Measurements from ENCODE around the gene THADA. TPM values are rescaled to one million over a fixed set of nuclear protein-coding genes. Genes with fewer than 3 reads are reported as not detected.

The THADA gene
- polyA plus RNA-seq, 3 donors: 7.3 to 11.2 (median 9.7) TPM

DNA sequence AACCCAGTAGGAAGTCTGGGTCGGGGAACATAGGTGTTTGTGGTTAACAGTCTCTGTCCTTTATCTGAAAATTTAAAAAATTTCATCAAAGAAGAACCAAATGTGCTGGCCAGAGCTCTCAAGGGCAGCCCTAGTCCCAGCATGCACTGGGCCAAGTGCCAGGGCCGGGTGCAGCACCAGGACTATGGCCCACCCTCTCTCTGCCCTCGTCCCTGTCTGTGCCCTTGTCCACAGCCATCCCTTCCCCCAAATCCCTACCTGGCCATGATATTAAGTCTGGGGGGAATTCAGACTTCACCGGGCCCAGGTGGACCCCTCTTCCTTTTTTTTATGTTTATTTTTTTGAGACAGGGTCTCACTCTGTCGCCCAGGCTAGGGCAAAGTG, 355.1 kb downstream of the THADA start:
- H3K79me2 ChIP-seq (ENCODE audit: insufficient read depth, low read length): peaks cover under 1% of the 10 kb centered on the region
- WGBS (ENCODE audit: insufficient coverage): 49% methylated on average over 2 of the region's 5 CpGs
- H3K27me3 ChIP-seq (ENCODE audit: control insufficient read depth in 2 of 2, insufficient read depth in 2 of 2, low read length in 2 of 2): no peaks in the 10 kb centered on the region
- H3K27ac ChIP-seq (ENCODE audit: low read depth in 1 of 2, low read length in 2 of 2): peak overlapping the region; percentile 95 to 96
- H3K36me3 Mint-ChIP-seq: peaks cover 13 to 23% of the 10 kb centered on the region in 2 donors
- H3K4me1 ChIP-seq (ENCODE audit: control insufficient read depth in 1 of 2, insufficient read depth in 2 of 2, low read length in 2 of 2): peaks cover 66 to 68% of the 10 kb centered on the region in 2 donors
- peak overlapping the region in 1 of 3 experiments; percentile 43 for H3K4me3 ChIP-seq (replicated peaks in 1 of 3; ENCODE audit: low read depth in 2 of 3, low read length in 3 of 3)
- H3K27me3 Mint-ChIP-seq (ENCODE audit: low read depth in 3 of 3): peaks cover 0 to 2% (median 1%) of the 10 kb centered on the region in 3 donors
- peak overlapping the region; percentile 98 to 100 (median 100) for H3K27ac Mint-ChIP-seq
- peaks cover 0 to 1% (median 0%) of the 10 kb centered on the region in 7 donors for H3K9me3 Mint-ChIP-seq
- H3K9me3 ChIP-seq (replicated peaks in 1 of 2; ENCODE audit: control insufficient read depth in 1 of 2, insufficient read depth in 1 of 2, low read length in 2 of 2): no peaks in the 10 kb centered on the region
- peak overlapping the region; percentile 65 for H3K9ac ChIP-seq (ENCODE audit: insufficient read depth, low read length, poor library complexity, severe bottlenecking)
- peak overlapping the region; percentile 49 for H3K4me2 ChIP-seq (replicated peaks; ENCODE audit: extremely low read depth, low read length, poor library complexity, severe bottlenecking)
- DNase-seq: no peak
- no peaks in the 10 kb centered on the region for H4K20me1 ChIP-seq (ENCODE audit: insufficient read depth, low read length)
- TF ChIP-seq, protein P1, sequence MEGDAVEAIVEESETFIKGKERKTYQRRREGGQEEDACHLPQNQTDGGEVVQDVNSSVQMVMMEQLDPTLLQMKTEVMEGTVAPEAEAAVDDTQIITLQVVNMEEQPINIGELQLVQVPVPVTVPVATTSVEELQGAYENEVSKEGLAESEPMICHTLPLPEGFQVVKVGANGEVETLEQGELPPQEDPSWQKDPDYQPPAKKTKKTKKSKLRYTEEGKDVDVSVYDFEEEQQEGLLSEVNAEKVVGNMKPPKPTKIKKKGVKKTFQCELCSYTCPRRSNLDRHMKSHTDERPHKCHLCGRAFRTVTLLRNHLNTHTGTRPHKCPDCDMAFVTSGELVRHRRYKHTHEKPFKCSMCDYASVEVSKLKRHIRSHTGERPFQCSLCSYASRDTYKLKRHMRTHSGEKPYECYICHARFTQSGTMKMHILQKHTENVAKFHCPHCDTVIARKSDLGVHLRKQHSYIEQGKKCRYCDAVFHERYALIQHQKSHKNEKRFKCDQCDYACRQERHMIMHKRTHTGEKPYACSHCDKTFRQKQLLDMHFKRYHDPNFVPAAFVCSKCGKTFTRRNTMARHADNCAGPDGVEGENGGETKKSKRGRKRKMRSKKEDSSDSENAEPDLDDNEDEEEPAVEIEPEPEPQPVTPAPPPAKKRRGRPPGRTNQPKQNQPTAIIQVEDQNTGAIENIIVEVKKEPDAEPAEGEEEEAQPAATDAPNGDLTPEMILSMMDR (IDR thresholded peaks at IDR 0.05): no peak
- peaks cover 71% of the 10 kb centered on the region for H3K4me1 Mint-ChIP-seq
- peak overlapping the region; percentile 82 for H2AFZ ChIP-seq (ENCODE audit: insufficient read depth, low read depth, low read length, poor library complexity, severe bottlenecking)
- peak overlapping the region in 1 of 2 donors; percentile 72 for H3K4me3 Mint-ChIP-seq
- intact Hi-C loops (cut with micrococcal nuclease): loop anchor here (5.0 to 10.0 kb wide), 2 partner anchors 52 to 54 kb away; no protein-coding TSS in a partner anchor
- H3K36me3 ChIP-seq (replicated peaks in 1 of 2; ENCODE audit: control insufficient read depth in 1 of 2, insufficient read depth in 2 of 2, low read length in 2 of 2): no peaks in the 10 kb centered on the region

DNA sequence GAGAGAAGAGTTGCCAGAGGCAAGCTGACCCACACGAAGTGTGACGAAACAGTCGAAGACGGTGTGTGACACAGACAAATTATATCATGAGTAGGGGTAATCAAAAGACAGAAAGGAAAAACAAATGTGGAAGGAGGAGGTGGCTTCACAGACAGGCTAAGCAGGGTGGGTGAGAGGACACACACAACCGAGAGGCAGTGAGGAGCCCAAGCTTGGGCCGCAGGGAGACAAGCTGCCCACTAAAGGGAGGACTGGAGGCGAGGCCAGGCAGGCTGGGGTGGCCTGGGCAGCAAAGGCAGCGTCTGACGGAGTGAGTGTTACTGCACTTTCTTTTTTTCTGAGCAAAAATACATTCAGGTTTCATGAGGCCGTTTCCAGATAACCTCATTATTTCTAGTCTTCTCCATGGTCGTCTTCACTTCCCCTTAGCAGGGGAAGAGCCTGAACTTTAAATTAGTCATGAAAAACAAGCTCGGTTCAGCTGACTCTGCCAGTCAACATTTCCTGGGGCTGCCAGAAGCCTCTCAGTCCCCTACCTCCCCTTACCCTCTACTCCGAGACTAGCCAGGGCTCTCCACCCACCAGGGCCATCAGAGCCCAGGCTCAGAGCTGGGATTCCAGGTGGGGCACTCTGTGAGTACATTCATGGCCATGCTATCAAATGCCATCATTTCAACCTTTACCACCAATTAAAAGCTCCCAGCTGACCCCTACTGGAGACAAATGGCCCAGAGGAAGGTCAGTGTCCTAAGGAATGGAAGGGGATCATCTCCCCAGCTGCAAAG, 355.7 kb downstream of the THADA start:
- Histone ChIP-seq H3K4me3 (replicated peaks in 1 of 3; ENCODE audit: low read depth in 2 of 3, low read length in 3 of 3) (peak overlapping the region in 1 of 3 experiments; percentile 43), H3K27me3 (ENCODE audit: control insufficient read depth in 2 of 2, insufficient read depth in 2 of 2, low read length in 2 of 2) (no peaks in the 10 kb centered on the region), H3K27ac (ENCODE audit: low read depth in 1 of 2, low read length in 2 of 2) (peak overlapping the region; percentile 95 to 96), H3K79me2 (ENCODE audit: insufficient read depth, low read length) (peaks cover 6% of the 10 kb centered on the region), H3K9me3 (replicated peaks in 1 of 2; ENCODE audit: control insufficient read depth in 1 of 2, insufficient read depth in 1 of 2, low read length in 2 of 2) (no peaks in the 10 kb centered on the region), H3K4me2 (replicated peaks; ENCODE audit: extremely low read depth, low read length, poor library complexity, severe bottlenecking) (peak overlapping the region; percentile 49), H3K9ac (ENCODE audit: insufficient read depth, low read length, poor library complexity, severe bottlenecking) (peak overlapping the region; percentile 65), H2AFZ (ENCODE audit: insufficient read depth, low read depth, low read length, poor library complexity, severe bottlenecking) (peak overlapping the region; percentile 82), H3K4me1 (ENCODE audit: control insufficient read depth in 1 of 2, insufficient read depth in 2 of 2, low read length in 2 of 2) (peaks cover 67 to 70% of the 10 kb centered on the region in 2 donors), H3K36me3 (replicated peaks in 1 of 2; ENCODE audit: control insufficient read depth in 1 of 2, insufficient read depth in 2 of 2, low read length in 2 of 2) (no peaks in the 10 kb centered on the region), H4K20me1 (ENCODE audit: insufficient read depth, low read length) (no peaks in the 10 kb centered on the region)
- TF ChIP-seq, protein P1 (IDR thresholded peaks at IDR 0.05): peak; percentile 24
- intact Hi-C loops (cut with micrococcal nuclease): loop anchor here (5.0 to 10.0 kb wide), 2 partner anchors 52 to 55 kb away; no protein-coding TSS in a partner anchor
- peak; percentile 77 to 87 (median 79) for DNase-seq
- H3K9me3 Mint-ChIP-seq: peaks cover 0 to 1% (median 0%) of the 10 kb centered on the region in 7 donors
- peak overlapping the region; percentile 31 to 72 for H3K4me3 Mint-ChIP-seq
- 19% methylated on average over 9 of the region's 13 CpGs for WGBS (ENCODE audit: insufficient coverage)
- H3K27me3 Mint-ChIP-seq (ENCODE audit: low read depth in 3 of 3): peaks cover 0 to 3% (median 2%) of the 10 kb centered on the region in 3 donors
- peaks cover 70% of the 10 kb centered on the region for H3K4me1 Mint-ChIP-seq
- peak overlapping the region; percentile 98 to 100 (median 100) for H3K27ac Mint-ChIP-seq
- H3K36me3 Mint-ChIP-seq: peaks cover 13 to 19% of the 10 kb centered on the region in 2 donors

Data from CD14-positive monocyte (primary cell).